ENCODE results near the gene MGMT.

Gene MGMT

GRCh38 chr10:129655007-129655678, 188.1 kb downstream of the MGMT start:
- no peak for DNase-seq (ENCODE audit: low spot score)

- no peak for DNase-seq (ENCODE audit: low spot score)
Measured at GRCh38 chr10:129655679-129656031, 188.6 kb downstream of the MGMT start.

GRCh38 chr10:129656642-129657041, 189.6 kb downstream of the MGMT start:
- DNase-seq (ENCODE audit: low spot score) = no peak

- DNase-seq (ENCODE audit: low spot score) = no peak
Measured at GRCh38 chr10:129657297-129658017, 190.4 kb downstream of the MGMT start.

- no peak for DNase-seq (ENCODE audit: low spot score)
Measured at GRCh38 chr10:129658376-129659072, 191.5 kb downstream of the MGMT start.

- DNase-seq (ENCODE audit: low spot score) = no peak
Measured at GRCh38 chr10:129659508-129660268, 192.6 kb downstream of the MGMT start.

GRCh38 chr10:129660569-129660968, 193.5 kb downstream of the MGMT start:
- no peak for DNase-seq (ENCODE audit: low spot score)

GRCh38 chr10:129662426-129662825, 195.4 kb downstream of the MGMT start:
- no peak for DNase-seq (ENCODE audit: low spot score)

- DNase-seq (ENCODE audit: low spot score) = no peak
Measured at GRCh38 chr10:129670124-129670523, 203.1 kb downstream of the MGMT start.

GRCh38 chr10:129673292-129673691, 206.3 kb downstream of the MGMT start:
- no peak for DNase-seq (ENCODE audit: low spot score)

- no peak for DNase-seq (ENCODE audit: low spot score)
Measured at GRCh38 chr10:129675027-129675769, 208.2 kb downstream of the MGMT start.

- no peak for DNase-seq (ENCODE audit: low spot score)
Measured at GRCh38 chr10:129676014-129676413, 209.0 kb downstream of the MGMT start.

GRCh38 chr10:129677377-129677927, 210.4 kb downstream of the MGMT start:
- no peak for DNase-seq (ENCODE audit: low spot score)

- no peak for DNase-seq (ENCODE audit: low spot score)
Measured at GRCh38 chr10:129678186-129678585, 211.1 kb downstream of the MGMT start.

GRCh38 chr10:129679207-129679606, 212.2 kb downstream of the MGMT start:
- no peak for DNase-seq (ENCODE audit: low spot score)

GRCh38 chr10:129680661-129681344, 213.8 kb downstream of the MGMT start:
- DNase-seq (ENCODE audit: low spot score) = no peak

GRCh38 chr10:129681856-129682255, 214.8 kb downstream of the MGMT start:
- no peak for DNase-seq (ENCODE audit: low spot score)

GRCh38 chr10:129683519-129683918, 216.5 kb downstream of the MGMT start:
- no peak for DNase-seq (ENCODE audit: low spot score)

- no peak for DNase-seq (ENCODE audit: low spot score)
Measured at GRCh38 chr10:129683920-129684319, 216.9 kb downstream of the MGMT start.

- DNase-seq (ENCODE audit: low spot score) = no peak
Measured at GRCh38 chr10:129685271-129685670, 218.2 kb downstream of the MGMT start.

- DNase-seq (ENCODE audit: low spot score) = no peak
Measured at GRCh38 chr10:129689671-129690071, 222.6 kb downstream of the MGMT start.
